Right atrium auricular region (tissue), 2 donors: ENCODE measurements around the gene KLHL11. TPM values are rescaled to one million over a fixed set of nuclear protein-coding genes. Genes with fewer than 3 reads are reported as not detected.

Source experiments
- DNase-seq: peaks from one replicate; pipeline ENCODE4 v3.0.0-alpha.2; 2019; ENCODE audit warnings: low spot score
- H3K27ac ChIP-seq, 2 donors: fragments of 200-600 bp; sonication (generic); 1 replicate in 1 of 2; 2 replicates in 1 of 2; pipeline ENCODE4 v1.5.1; 2016 to 2019
- H3K27me3 ChIP-seq, 2 donors: fragments of 200-600 bp; sonication (generic); one replicate each; pipeline versions ENCODE4 v1.5.1 to v1.6.0; 2017 to 2019
- H3K36me3 ChIP-seq: fragments of 200-600 bp; sonication (generic); one replicate; pipeline ENCODE4 v1.5.1; 2016
- H3K4me1 ChIP-seq, 2 donors: fragments of 200-600 bp; sonication (generic); one replicate each; pipeline versions ENCODE4 v1.5.1 to v1.6.0; 2017 to 2019
- H3K4me3 ChIP-seq, 2 donors: fragments of 200-600 bp; sonication (generic); 1 replicate in 1 of 2; 2 replicates in 1 of 2; pipeline ENCODE4 v1.5.1; 2017 to 2019; ENCODE audit warnings: mild to moderate bottlenecking in 1 of 2, moderate library complexity in 1 of 2
- H3K9me3 ChIP-seq, 2 donors: fragments of 200-600 bp; sonication (generic); one replicate each; pipeline ENCODE4 v1.5.1; 2019
- total RNA-seq, 2 donors: library from RNA; depleted of rRNA; stranded (reverse); fragments of >200 nt; gene quantifications; one replicate each; pipeline ENCODE4 v1.1.0, GENCODE V29; 2016
- TF ChIP-seq, protein P1 (sequence below), 2 donors: fragments of 200-600 bp; sonication (generic); IDR thresholded peaks; one replicate each; pipeline ENCODE4 v1.5.1; 2019; ENCODE audit warnings: antibody characterized with exemption in 2 of 2

KLHL11 gene
- total RNA-seq, 2 donors from 2014 or later, result 6.9 to 8.7 TPM

DNA sequence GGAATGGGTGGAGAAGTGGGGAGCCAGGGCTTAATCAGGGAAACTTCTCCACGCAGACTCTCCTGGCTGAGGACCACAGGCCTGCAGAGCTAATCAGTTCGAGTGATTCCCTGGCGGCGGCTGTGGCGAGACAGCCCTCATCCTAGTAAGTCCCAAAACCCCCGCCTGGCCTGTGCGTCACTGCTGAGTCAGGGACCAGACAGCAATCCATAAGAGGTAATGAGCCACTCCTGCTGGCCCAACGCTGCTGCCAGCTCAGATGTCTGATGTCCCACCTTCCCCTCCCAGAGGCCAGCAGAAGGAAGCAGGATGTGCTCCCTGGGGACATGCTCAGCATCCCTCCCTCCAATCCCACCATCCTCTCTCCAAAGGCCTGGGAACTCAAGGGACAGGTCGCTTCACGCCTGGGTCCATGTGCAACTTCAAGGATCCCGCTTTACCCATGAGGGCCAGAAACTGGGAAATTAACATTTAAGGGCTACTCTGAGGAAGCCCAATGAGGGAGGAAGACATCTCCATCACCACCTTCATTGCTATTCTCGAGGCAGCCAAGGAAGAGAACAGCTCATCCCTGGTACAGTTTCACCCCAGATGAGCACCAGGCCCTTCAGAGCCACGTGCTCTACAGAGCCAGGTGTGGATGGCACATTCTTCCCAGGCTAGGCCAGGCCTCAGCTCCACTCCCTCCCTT, 45.6 kb upstream of the KLHL11 start:
- Histone ChIP-seq H3K27ac (no peak overlapping the region), H3K4me1 (peaks cover 0 to 22% of the 10 kb centered on the region in 2 donors), H3K9me3 (no peaks in the 10 kb centered on the region), H3K4me3 (no peak overlapping the region), H3K27me3 (no peaks in the 10 kb centered on the region), H3K36me3 (peaks cover 72% of the 10 kb centered on the region)
- DNase-seq, result no peak
- TF ChIP-seq, protein P1, sequence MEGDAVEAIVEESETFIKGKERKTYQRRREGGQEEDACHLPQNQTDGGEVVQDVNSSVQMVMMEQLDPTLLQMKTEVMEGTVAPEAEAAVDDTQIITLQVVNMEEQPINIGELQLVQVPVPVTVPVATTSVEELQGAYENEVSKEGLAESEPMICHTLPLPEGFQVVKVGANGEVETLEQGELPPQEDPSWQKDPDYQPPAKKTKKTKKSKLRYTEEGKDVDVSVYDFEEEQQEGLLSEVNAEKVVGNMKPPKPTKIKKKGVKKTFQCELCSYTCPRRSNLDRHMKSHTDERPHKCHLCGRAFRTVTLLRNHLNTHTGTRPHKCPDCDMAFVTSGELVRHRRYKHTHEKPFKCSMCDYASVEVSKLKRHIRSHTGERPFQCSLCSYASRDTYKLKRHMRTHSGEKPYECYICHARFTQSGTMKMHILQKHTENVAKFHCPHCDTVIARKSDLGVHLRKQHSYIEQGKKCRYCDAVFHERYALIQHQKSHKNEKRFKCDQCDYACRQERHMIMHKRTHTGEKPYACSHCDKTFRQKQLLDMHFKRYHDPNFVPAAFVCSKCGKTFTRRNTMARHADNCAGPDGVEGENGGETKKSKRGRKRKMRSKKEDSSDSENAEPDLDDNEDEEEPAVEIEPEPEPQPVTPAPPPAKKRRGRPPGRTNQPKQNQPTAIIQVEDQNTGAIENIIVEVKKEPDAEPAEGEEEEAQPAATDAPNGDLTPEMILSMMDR (IDR thresholded peaks at IDR 0.05), result no peak

DNA sequence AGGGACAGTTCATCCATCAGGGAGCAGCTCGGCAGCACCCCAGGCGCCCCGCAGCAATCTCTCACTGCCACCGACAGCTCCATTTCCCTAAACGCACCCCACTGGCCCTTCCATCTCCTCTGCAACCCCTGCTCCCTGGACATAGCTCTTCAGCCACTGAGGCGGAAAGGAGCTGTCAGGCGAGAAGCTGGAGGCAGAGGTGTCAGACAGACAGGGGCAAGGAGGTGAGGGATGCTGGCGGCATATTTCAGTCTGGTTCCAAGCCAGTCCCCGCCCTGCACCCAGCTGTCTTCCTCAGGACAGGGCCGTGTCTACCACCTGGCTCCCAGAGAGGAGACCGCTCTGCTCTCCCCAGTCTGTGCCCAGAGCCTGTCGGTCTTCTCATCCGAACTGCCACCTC, 43.9 kb upstream of the KLHL11 start:
- TF ChIP-seq, protein P1 (IDR thresholded peaks at IDR 0.05), result no peak
- Histone ChIP-seq H3K36me3 (peaks cover 88% of the 10 kb centered on the region), H3K9me3 (no peaks in the 10 kb centered on the region), H3K4me1 (peaks cover 0 to 6% of the 10 kb centered on the region in 2 donors), H3K4me3 (no peak overlapping the region), H3K27ac (no peak overlapping the region), H3K27me3 (no peaks in the 10 kb centered on the region)
- DNase-seq, result no peak

DNA sequence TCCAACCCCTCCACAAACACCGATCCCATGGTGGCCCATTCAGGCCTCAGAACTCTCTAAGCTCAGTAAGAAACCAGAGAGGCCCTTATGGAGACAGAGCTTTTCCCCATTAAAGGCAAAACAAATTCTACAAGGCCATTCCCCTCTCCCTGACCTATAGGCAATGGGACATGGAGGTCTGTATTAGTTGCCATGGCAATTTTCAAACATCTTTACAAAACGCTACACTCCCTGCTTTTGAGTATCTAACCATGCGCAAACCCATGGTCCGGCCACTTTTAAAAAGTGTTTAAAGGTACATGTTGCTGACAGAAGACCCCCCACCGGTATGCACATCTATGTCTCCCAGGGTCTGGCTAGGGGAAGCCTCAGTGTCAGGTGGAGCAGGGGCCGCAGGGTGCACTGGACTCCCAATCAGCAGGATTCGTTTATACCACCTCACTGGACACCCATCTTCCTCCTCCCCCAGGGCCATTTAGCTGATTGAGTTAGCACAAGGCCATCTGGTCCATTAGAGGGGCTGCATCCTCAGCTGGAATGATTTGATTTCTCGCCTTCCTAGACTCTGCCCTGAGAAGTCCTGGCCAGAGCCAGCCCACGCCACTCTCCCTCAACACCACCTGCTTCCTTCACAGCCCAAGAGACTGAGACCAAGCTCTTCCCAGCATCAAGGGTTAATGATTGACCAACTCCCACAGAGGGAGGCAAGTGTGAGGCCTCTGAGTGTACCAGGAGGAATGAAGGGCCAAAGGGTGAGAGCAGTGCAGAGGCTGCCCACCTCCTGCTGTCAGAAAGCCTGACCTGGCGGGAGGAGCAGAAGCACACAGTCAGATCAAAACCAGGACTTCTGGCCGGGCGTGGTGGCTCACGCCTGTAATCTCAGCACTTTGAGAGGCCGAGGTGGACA, 42.7 kb upstream of the KLHL11 start:
- no peak overlapping the region for H3K4me3 ChIP-seq
- H3K27me3 ChIP-seq, result no peaks in the 10 kb centered on the region
- no peak overlapping the region for H3K27ac ChIP-seq
- peaks cover 85% of the 10 kb centered on the region for H3K36me3 ChIP-seq
- DNase-seq, result no peak
- no peaks in the 10 kb centered on the region for H3K9me3 ChIP-seq
- TF ChIP-seq, protein P1 (IDR thresholded peaks at IDR 0.05), result no peak
- H3K4me1 ChIP-seq, result no peaks in the 10 kb centered on the region

DNA sequence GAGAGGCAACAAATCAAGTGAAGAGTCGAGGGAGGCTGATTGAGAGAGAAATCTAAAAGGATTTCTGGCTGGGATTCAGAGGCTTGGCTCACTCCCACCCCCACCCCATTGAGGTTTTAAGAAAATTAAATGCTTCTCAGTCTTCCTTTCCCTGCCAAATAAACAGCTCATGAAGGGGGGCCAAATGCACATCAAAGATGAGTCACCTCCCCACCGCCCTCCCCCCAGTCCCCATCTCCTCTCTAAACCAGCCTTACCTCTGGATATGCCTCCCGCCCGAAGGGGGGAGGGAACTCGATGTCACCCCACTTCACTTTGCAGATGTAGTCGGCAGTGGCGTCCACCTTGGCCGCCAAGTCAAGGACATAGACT, 41.9 kb upstream of the KLHL11 start:
- no peak overlapping the region for H3K4me3 ChIP-seq
- no peaks in the 10 kb centered on the region for H3K9me3 ChIP-seq
- no peak overlapping the region for H3K27ac ChIP-seq
- TF ChIP-seq, protein P1 (IDR thresholded peaks at IDR 0.05), result no peak
- H3K4me1 ChIP-seq, result no peaks in the 10 kb centered on the region
- H3K27me3 ChIP-seq, result no peaks in the 10 kb centered on the region
- DNase-seq, result no peak
- H3K36me3 ChIP-seq, result peaks cover 84% of the 10 kb centered on the region

DNA sequence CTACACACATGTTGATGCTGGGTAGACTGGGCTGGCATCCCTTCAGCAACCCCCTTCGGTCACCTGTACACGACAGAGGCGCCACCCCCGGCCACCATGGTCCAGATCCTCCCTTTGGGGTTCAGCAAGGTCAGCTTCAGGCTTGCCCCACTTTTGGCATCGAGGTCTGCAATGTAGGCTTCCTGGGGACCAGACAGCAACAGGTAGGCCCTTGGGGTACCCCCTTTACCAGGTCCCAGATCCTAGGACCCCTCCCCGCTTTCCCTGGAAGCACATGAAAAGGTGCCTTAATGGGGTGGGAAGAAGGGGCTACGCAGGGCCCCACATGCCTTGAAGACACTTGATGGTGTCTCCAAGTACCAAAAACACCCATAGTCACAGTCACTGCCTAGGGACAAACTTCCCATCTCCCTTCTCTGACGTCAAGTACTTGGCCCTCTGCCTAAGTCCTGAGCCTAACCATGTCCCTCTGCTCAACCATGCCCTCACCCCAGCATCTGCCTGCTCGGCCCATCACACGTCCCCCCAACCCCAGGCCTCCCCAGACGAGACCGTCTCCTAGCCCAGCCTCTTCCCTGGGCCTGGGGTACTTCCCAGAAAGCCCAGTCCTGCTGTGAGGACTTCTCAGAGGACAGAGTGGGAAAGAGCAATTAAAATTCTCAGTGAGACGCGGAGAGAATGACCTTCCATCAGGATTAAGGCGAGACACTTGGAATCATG, 41.4 kb upstream of the KLHL11 start:
- no peak overlapping the region for H3K4me3 ChIP-seq

More for the DNA sequence above, 41.4 kb upstream of the KLHL11 start:
- no peak overlapping the region for H3K27ac ChIP-seq
- H3K27me3 ChIP-seq, result no peaks in the 10 kb centered on the region
- no peaks in the 10 kb centered on the region for H3K9me3 ChIP-seq
- no peak for DNase-seq
- H3K4me1 ChIP-seq, result no peaks in the 10 kb centered on the region
- H3K36me3 ChIP-seq, result peaks cover 84% of the 10 kb centered on the region
- TF ChIP-seq, protein P1 (IDR thresholded peaks at IDR 0.05), result no peak
